Testis (tissue), 3 donors: ENCODE results near the gene APCDD1. TPM values are rescaled to one million over a fixed set of nuclear protein-coding genes. Genes with fewer than 3 reads are reported as not detected.

Source experiments
- DNase-seq: peaks from one replicate; pipeline ENCODE4 v3.0.0-alpha.2; 2019
- H3K27ac ChIP-seq, 2 donors: fragments of 200-600 bp; sonication (generic); one replicate each; pipeline ENCODE4 v1.5.1; 2019
- H3K27me3 ChIP-seq: fragments of 200-600 bp; sonication (generic); one replicate; pipeline ENCODE4 v1.5.1; 2019
- H3K36me3 ChIP-seq: fragments of 200-600 bp; sonication (generic); one replicate; pipeline ENCODE4 v1.5.1; 2017; ENCODE audit warnings: low read depth; ENCODE audit errors: missing control alignments
- H3K4me1 ChIP-seq: fragments of 200-600 bp; sonication (generic); one replicate; pipeline ENCODE4 v1.5.1; 2019
- H3K4me3 ChIP-seq, 2 donors: fragments of 200-600 bp; sonication (generic); one replicate each; pipeline ENCODE4 v1.5.1; 2017 to 2019
- H3K9me3 ChIP-seq: fragments of 200-600 bp; sonication (generic); one replicate; pipeline ENCODE4 v1.5.1; 2017
- CTCF ChIP-seq, 3 experiments: fragments of 450-650 bp in 2 of 3; fragments of 200-600 bp in 1 of 3; sonication (generic) in 1 of 3; IDR thresholded peaks; one replicate each; pipeline ENCODE4 v1.5.1; 2016 to 2019; ENCODE audit warnings: antibody characterized with exemption in 3 of 3, mild to moderate bottlenecking in 2 of 3, moderate library complexity in 1 of 3
- POLR2A ChIP-seq: fragments of 450-650 bp; IDR thresholded peaks from one replicate; pipeline ENCODE4 v1.6.1; 2017; ENCODE audit warnings: antibody characterized with exemption, mild to moderate bottlenecking, moderate library complexity
- WGBS, 2 donors: methylation state at CpG; one replicate each; pipeline ENCODE4 v1.1.5; 2018; 5-methylcytosine and 5-hydroxymethylcytosine counted together
- intact Hi-C: fragments of 100-400 bp; cut with DNase I; formaldehyde crosslinking; loops from one replicate; pipeline ENCODE4 v1.15.1; 2023; ENCODE audit warnings: low total_unique reads
- polyA plus RNA-seq: library from polyadenylated mRNA; stranded (reverse); fragments of 350-450 nt; fragmentation: Illumina TruSeq; extraction: RNeasy Lipid Tissue Mini Kit (QIAGEN cat#74804); gene quantifications from one replicate; pipeline ENCODE4 v1.2.3, GENCODE V29; 2014; ENCODE audit warnings: low read depth, low replicate concordance; ENCODE audit not compliant: insufficient read depth
- total RNA-seq, 2 donors: library from RNA; depleted of rRNA; stranded (reverse); fragments of >200 nt; gene quantifications; one replicate each; pipeline ENCODE4 v1.2.3, GENCODE V29; 2016

Gene APCDD1
- total and polyA plus RNA-seq, 3 donors from 2014 or later: 10.8 to 12.5 (median 11.2) TPM

GRCh38 chr18:10516078-10516477 lies 61.6 kb downstream of the APCDD1 start:
- intact Hi-C loops: loop anchor here (10.0 kb wide), 1 partner anchor 481 kb away; no protein-coding TSS in a partner anchor
- Histone ChIP-seq H3K4me1 (peaks cover 6% of the 10 kb centered on the region), H3K27ac (peak overlapping the region; percentile 22 to 60), H3K27me3 (no peaks in the 10 kb centered on the region), H3K36me3 (no peaks in the 10 kb centered on the region), H3K4me3 (no peak overlapping the region), H3K9me3 (no peaks in the 10 kb centered on the region)
- 75 to 80% methylated on average over 2 of the region's 2 CpGs for WGBS, 2 donors
- no peak for DNase-seq
- no peak for TF ChIP-seq CTCF (IDR thresholded peaks at IDR 0.05)
- TF ChIP-seq POLR2A: no peak

DNA sequence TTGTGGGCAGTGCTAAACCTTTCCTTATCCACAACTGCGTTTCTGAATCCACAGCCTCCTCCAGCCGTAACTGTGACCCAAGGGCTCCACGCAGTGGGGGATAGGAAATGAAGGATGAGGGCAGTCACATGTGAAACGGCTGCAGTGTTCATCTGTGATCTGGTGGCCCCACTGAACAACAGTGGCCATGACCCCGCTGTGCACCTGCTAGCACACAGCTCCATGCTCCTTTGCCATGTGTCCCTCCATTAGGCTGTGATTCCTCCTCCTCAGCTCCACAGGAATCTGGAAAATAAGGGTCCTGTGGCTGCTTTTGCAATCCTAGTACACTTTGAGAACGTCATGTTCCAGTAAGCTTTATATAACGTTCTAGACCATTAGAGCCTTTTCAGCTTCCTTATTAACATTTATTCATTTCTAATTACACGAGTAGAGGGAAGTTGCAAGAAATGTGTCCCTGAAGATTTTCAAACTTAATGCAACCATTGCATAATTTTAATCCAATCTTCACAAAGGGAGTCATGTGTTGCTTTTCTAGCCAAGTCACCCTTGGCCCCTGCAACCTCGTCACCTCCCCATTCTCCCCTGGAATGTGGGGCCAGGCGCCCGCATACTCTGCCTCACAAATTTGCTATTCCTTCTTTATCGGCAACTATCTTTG lies 64.3 kb downstream of the APCDD1 start:
- H3K4me3 ChIP-seq: no peak overlapping the region
- H3K4me1 ChIP-seq: no peaks in the 10 kb centered on the region
- intact Hi-C loops: loop anchor here (10.0 kb wide), 1 partner anchor 484 kb away; no protein-coding TSS in a partner anchor
- 35 to 43% methylated on average over 12 of the region's 12 CpGs for WGBS, 2 donors
- no peaks in the 10 kb centered on the region for H3K9me3 ChIP-seq
- H3K27me3 ChIP-seq: no peaks in the 10 kb centered on the region
- H3K27ac ChIP-seq: peak overlapping the region in 1 of 2 donors; percentile 53
- TF ChIP-seq POLR2A (no peak), CTCF (IDR thresholded peaks at IDR 0.05) (peak in 2 of 3 experiments; percentile 22 to 36)
- peak; percentile 74 for DNase-seq
- no peaks in the 10 kb centered on the region for H3K36me3 ChIP-seq

GRCh38 chr18:10519366-10519765 lies 64.9 kb downstream of the APCDD1 start:
- no peak overlapping the region for H3K4me3 ChIP-seq
- intact Hi-C loops: loop anchor here (10.0 kb wide), 1 partner anchor 485 kb away; no protein-coding TSS in a partner anchor
- no peak for DNase-seq
- no peaks in the 10 kb centered on the region for H3K36me3 ChIP-seq
- TF ChIP-seq CTCF (IDR thresholded peaks at IDR 0.05) (no peak), POLR2A (no peak)
- no peaks in the 10 kb centered on the region for H3K9me3 ChIP-seq
- no peaks in the 10 kb centered on the region for H3K27me3 ChIP-seq
- no peak overlapping the region for H3K27ac ChIP-seq
- no peaks in the 10 kb centered on the region for H3K4me1 ChIP-seq
- 65 to 72% methylated on average over 2 of the region's 2 CpGs for WGBS, 2 donors

DNA sequence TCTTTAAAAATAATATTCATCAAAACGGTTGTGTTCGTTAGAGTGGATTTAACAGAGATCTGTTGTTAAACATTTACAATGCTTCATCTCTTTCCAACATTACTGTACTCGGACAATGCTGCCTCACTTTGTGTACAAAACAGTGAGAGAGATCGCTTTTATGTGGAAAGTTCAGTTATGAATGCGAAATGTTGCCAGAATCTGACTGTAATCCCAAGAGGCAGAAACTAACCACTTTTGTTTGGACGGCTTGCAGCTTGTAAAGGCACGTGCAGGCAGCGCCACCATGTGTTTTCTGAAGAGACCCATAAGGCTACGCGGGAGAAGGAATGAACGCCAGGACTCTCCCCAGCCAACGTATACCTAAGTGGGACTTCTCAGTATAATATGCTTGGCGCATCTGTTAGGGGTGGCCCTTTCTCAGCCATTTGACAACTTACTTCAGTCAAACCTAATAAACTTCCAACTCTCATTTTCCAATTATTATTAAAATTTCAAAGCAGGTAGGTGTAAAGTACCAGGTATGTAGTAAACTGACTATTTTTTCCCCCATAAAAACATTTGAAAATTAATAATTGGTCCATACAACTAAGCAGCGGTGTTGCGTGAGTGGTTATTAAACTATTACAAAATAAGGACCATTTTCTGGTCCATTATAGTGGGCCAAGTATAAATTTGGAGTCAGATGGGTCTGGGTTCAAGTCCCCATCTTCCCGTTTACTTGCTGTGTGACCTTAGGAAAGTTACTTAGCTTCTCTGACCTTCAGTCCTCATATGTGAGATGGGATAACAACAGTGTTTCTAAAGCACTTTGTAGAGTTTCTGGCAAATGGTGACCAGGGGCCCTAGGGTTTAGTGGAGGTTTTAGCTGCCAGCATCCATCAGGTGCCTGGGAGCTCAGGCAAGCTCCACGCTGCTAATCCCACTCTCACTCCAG lies 65.8 kb downstream of the APCDD1 start:
- DNase-seq: peak; percentile 93
- Histone ChIP-seq H3K27me3 (no peaks in the 10 kb centered on the region), H3K4me3 (no peak overlapping the region), H3K4me1 (no peaks in the 10 kb centered on the region), H3K9me3 (no peaks in the 10 kb centered on the region), H3K27ac (no peak overlapping the region), H3K36me3 (no peaks in the 10 kb centered on the region)
- 36 to 46% methylated on average over 17 of the region's 17 CpGs for WGBS, 2 donors
- TF ChIP-seq POLR2A (no peak), CTCF (IDR thresholded peaks at IDR 0.05) (peak; percentile 66 to 78 (median 73))
- intact Hi-C loops: loop anchor here (10.0 kb wide), 2 partner anchors 485 to 545 kb away; no protein-coding TSS in a partner anchor
